ENCODE results near the gene SORCS3. TPM values are rescaled to one million over a fixed set of nuclear protein-coding genes. Genes with fewer than 3 reads are reported as not detected.

The SORCS3 gene
- total and polyA plus RNA-seq, 4 donors, result 0.14 TPM; not detected in 3

DNA sequence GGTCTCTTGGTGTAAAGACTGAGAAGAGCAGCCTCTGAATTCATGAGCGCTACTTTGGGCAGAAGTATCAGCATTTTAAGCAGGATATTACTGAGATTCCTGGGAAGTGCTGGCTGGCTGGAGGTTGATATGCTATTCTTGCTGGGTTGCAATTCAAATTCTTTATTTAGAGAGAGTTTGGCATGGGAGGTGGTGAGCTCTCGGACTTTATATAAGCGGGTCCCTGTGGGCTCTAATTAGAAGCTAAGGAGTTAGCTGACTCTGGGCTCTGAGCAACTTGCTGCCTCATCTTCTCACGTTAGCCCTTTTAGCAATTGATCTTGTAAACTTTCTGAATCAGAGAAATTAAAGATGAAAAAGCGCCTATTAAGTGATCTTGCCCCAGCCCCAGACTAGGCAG is 430.9 kb downstream of the SORCS3 start:
- TF ChIP-seq, protein P1, sequence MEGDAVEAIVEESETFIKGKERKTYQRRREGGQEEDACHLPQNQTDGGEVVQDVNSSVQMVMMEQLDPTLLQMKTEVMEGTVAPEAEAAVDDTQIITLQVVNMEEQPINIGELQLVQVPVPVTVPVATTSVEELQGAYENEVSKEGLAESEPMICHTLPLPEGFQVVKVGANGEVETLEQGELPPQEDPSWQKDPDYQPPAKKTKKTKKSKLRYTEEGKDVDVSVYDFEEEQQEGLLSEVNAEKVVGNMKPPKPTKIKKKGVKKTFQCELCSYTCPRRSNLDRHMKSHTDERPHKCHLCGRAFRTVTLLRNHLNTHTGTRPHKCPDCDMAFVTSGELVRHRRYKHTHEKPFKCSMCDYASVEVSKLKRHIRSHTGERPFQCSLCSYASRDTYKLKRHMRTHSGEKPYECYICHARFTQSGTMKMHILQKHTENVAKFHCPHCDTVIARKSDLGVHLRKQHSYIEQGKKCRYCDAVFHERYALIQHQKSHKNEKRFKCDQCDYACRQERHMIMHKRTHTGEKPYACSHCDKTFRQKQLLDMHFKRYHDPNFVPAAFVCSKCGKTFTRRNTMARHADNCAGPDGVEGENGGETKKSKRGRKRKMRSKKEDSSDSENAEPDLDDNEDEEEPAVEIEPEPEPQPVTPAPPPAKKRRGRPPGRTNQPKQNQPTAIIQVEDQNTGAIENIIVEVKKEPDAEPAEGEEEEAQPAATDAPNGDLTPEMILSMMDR (IDR thresholded peaks at IDR 0.05; ENCODE audit: control extremely low read depth, extremely low read depth), result no peak
- H3K4me3 ChIP-seq, result no peak overlapping the region
- WGBS, 2 donors, result 83 to 91% methylated on average over 5 of the region's 5 CpGs

DNA sequence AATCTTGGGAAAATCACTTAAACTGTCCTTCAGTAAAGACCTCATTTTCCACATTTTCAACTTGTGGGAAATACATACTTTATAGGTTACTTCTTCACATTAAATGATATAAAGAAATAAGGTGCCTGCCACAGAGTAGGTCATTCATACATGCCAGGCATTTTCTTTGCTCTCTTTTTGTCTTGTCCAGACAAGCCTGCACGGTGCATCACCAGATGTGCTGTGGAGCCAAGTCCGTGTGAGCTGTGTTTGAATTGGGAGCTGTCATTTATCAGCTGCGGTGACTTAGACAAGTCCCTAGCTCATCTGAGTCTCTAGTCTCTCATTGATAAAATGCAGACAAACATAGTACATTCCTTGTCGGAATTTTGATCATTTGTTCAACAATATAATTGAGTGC is 432.9 kb downstream of the SORCS3 start:
- DNase-seq (no peak), ATAC-seq (ENCODE audit: insufficient read depth, low FRiP score) (no peak)
- Histone ChIP-seq H3K27me3 (ENCODE audit: control insufficient read depth in 3 of 3, insufficient read depth in 3 of 3, low read length in 2 of 3) (no peaks in the 10 kb centered on the region), H3K4me1 (ENCODE audit: control insufficient read depth in 5 of 5, insufficient read depth in 5 of 5, low read length in 5 of 5) (no peaks in the 10 kb centered on the region), H3K27ac (ENCODE audit: low read depth in 1 of 2, low read length in 1 of 2) (no peak overlapping the region), H3K9ac (ENCODE audit: insufficient read depth in 1 of 2, low read length in 2 of 2) (no peak overlapping the region), H3K36me3 (ENCODE audit: control insufficient read depth in 4 of 4, insufficient read depth in 4 of 4, low read length in 4 of 4) (no peaks in the 10 kb centered on the region), H3K4me3 (no peak overlapping the region), H3K9me3 (ENCODE audit: control insufficient read depth in 4 of 4, insufficient read depth in 3 of 4, low read length in 3 of 4) (no peaks in the 10 kb centered on the region)
- TF ChIP-seq, protein P1 (IDR thresholded peaks at IDR 0.05; ENCODE audit: control extremely low read depth, extremely low read depth), result no peak
- WGBS, 2 donors, result 83 to 87% methylated on average over 4 of the region's 4 CpGs

More for the DNA sequence above, 430.9 kb downstream of the SORCS3 start:
- H3K36me3 ChIP-seq (ENCODE audit: control insufficient read depth in 4 of 4, insufficient read depth in 4 of 4, low read length in 4 of 4), result no peaks in the 10 kb centered on the region
- no peak overlapping the region for H3K9ac ChIP-seq (ENCODE audit: insufficient read depth in 1 of 2, low read length in 2 of 2)
- no peak overlapping the region for H3K27ac ChIP-seq (ENCODE audit: low read depth in 1 of 2, low read length in 1 of 2)
- no peak for ATAC-seq (ENCODE audit: insufficient read depth, low FRiP score)
- DNase-seq, result no peak
- H3K4me1 ChIP-seq (ENCODE audit: control insufficient read depth in 5 of 5, insufficient read depth in 5 of 5, low read length in 5 of 5), result no peaks in the 10 kb centered on the region
- no peaks in the 10 kb centered on the region for H3K27me3 ChIP-seq (ENCODE audit: control insufficient read depth in 3 of 3, insufficient read depth in 3 of 3, low read length in 2 of 3)
- H3K9me3 ChIP-seq (ENCODE audit: control insufficient read depth in 4 of 4, insufficient read depth in 3 of 4, low read length in 3 of 4), result no peaks in the 10 kb centered on the region

DNA sequence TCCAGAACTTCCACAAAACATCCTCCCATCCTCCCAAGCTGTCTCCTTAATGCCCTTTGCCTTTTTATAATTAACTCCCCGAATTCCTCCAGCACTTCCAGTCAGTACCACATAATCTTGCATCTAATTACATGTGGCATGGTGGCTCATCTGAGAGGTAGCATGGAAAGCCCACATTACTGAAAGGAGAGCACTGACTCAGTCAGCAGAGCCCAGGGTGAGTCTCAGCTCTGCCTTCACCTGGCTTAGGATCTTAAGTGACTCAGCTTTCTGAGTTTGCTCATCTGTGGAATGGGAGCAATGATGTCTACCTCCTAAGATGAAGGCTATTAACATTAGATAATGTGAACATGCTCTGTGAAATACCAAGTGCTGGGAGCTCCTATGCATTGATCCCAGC is 433.9 kb downstream of the SORCS3 start:
- Histone ChIP-seq H3K9ac (ENCODE audit: insufficient read depth in 1 of 2, low read length in 2 of 2) (no peak overlapping the region), H3K27ac (ENCODE audit: low read depth in 1 of 2, low read length in 1 of 2) (no peak overlapping the region), H3K27me3 (ENCODE audit: control insufficient read depth in 3 of 3, insufficient read depth in 3 of 3, low read length in 2 of 3) (no peaks in the 10 kb centered on the region), H3K9me3 (ENCODE audit: control insufficient read depth in 4 of 4, insufficient read depth in 3 of 4, low read length in 3 of 4) (no peaks in the 10 kb centered on the region), H3K36me3 (ENCODE audit: control insufficient read depth in 4 of 4, insufficient read depth in 4 of 4, low read length in 4 of 4) (no peaks in the 10 kb centered on the region), H3K4me3 (no peak overlapping the region), H3K4me1 (ENCODE audit: control insufficient read depth in 5 of 5, insufficient read depth in 5 of 5, low read length in 5 of 5) (no peaks in the 10 kb centered on the region)
- WGBS, 2 donors, result 56 to 62% methylated on average over 1 of the region's 1 CpG
- no peak for DNase-seq
- no peak for ATAC-seq (ENCODE audit: insufficient read depth, low FRiP score)
- TF ChIP-seq, protein P1 (IDR thresholded peaks at IDR 0.05; ENCODE audit: control extremely low read depth, extremely low read depth), result no peak

DNA sequence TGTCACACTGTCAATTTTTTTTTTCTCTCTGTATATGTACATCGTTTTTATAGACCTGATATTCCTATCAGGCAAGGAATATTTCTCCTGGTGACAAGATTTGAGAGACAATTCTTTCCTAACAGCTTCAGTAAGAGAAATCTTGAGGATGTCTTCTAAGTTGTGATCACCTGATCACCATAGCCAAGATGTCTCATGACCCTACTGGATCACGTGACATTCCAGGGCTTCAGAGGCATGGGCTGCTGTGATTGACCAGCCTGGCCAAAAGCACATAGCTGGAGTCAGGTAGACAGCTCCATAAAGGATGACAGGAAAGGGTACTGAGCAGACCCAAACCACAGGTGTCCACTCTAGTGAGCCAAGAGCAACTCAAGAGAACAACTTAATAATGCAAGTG is 444.9 kb downstream of the SORCS3 start:
- no peaks in the 10 kb centered on the region for H3K36me3 ChIP-seq (ENCODE audit: control insufficient read depth in 4 of 4, insufficient read depth in 4 of 4, low read length in 4 of 4)
- H3K27me3 ChIP-seq (ENCODE audit: control insufficient read depth in 3 of 3, insufficient read depth in 3 of 3, low read length in 2 of 3), result no peaks in the 10 kb centered on the region
- H3K27ac ChIP-seq (ENCODE audit: low read depth in 1 of 2, low read length in 1 of 2), result no peak overlapping the region
- no peak overlapping the region for H3K4me3 ChIP-seq
- no peak overlapping the region for H3K9ac ChIP-seq (ENCODE audit: insufficient read depth in 1 of 2, low read length in 2 of 2)
- H3K9me3 ChIP-seq (ENCODE audit: control insufficient read depth in 4 of 4, insufficient read depth in 3 of 4, low read length in 3 of 4), result peaks cover 0 to 1% (median 0%) of the 10 kb centered on the region in 4 donors
- H3K4me1 ChIP-seq (ENCODE audit: control insufficient read depth in 5 of 5, insufficient read depth in 5 of 5, low read length in 5 of 5), result no peaks in the 10 kb centered on the region
- 68 to 75% methylated on average over 2 of the region's 2 CpGs for WGBS, 2 donors
- DNase-seq (no peak), ATAC-seq (ENCODE audit: insufficient read depth, low FRiP score) (no peak)
- TF ChIP-seq, protein P1 (IDR thresholded peaks at IDR 0.05; ENCODE audit: control extremely low read depth, extremely low read depth), result no peak

All from lung (tissue), 12 donors.